ENCODE data around the gene NOTCH4. TPM values are rescaled to one million over a fixed set of nuclear protein-coding genes. Genes with fewer than 3 reads are reported as not detected.

NOTCH4 gene
- total and polyA plus RNA-seq, 9 of the 15 experiments (the other 6 are each of a cell fraction or from before 2014, with no cell fraction given), result 0.24 to 4.3 (median 1.7) TPM

- no peak for TF ChIP-seq SNAPC5 (CRISPR knock-in tag; IDR thresholded peaks at IDR 0.05)
- TF ChIP-seq TEAD2 (tag; IDR thresholded peaks at IDR 0.05), result no peak
- TF ChIP-seq NFYB (IDR thresholded peaks at IDR 0.05; ENCODE audit: extremely low read depth, insufficient read length), result no peak
- 0 out of 2 replicates have a peak, but pooled peaks have one; percentile 19 for TF ChIP-seq HIVEP1 (CRISPR knock-in tag; IDR thresholded peaks at IDR 0.05)
- no peak for TF ChIP-seq CREB5 (CRISPR knock-in tag; IDR thresholded peaks at IDR 0.05)
- TF ChIP-seq CEBPZ (IDR thresholded peaks at IDR 0.05; ENCODE audit: borderline replicate concordance, low read depth, low read length), result no peak
- no peak for TF ChIP-seq CCAR2 (IDR thresholded peaks at IDR 0.05; ENCODE audit: low read depth, low read length)
- no peak for TF ChIP-seq WHSC1 (IDR thresholded peaks at IDR 0.05; ENCODE audit: low read length)
- no peak for TF ChIP-seq CBX3 (IDR thresholded peaks at IDR 0.05; ENCODE audit: borderline replicate concordance in 1 of 2, low read length in 2 of 2)
- peak; percentile 11; the same call in 1 of the 2 replicates for TF ChIP-seq ZNF583 (CRISPR knock-in tag; IDR thresholded peaks at IDR 0.05)
- TF ChIP-seq GTF2B (IDR thresholded peaks at IDR 0.05; ENCODE audit: extremely low read depth, insufficient read length), result no peak
- TF ChIP-seq RBM34 (IDR thresholded peaks at IDR 0.05; ENCODE audit: borderline replicate concordance, insufficient read depth, low read length), result no peak
- no peak for TF ChIP-seq RBM25 (IDR thresholded peaks at IDR 0.05; ENCODE audit: low read depth, low read length, severe bottlenecking)
- no peak for TF ChIP-seq HMGXB4 (CRISPR knock-in tag; IDR thresholded peaks at IDR 0.05)
- peak; percentile 37; the same call in 1 of the 2 replicates for TF ChIP-seq SIN3B (IDR thresholded peaks at IDR 0.05; ENCODE audit: low read depth)
- peak; percentile 64 for TF ChIP-seq KLF1 (tag; IDR thresholded peaks at IDR 0.05)
- no peak for TF ChIP-seq ZNF778 (CRISPR knock-in tag; IDR thresholded peaks at IDR 0.05)
- 0 out of 2 replicates have a peak, but pooled peaks have one; percentile 15 for TF ChIP-seq E2F3 (CRISPR knock-in tag; IDR thresholded peaks at IDR 0.05)
- TF ChIP-seq RBM15 (IDR thresholded peaks at IDR 0.05; ENCODE audit: insufficient read depth, low read length), result no peak
Observed at GRCh38 chr6:32178547-32179440, 45.1 kb downstream of the NOTCH4 start (continued).

All from K562 (cell line).